GM21576 (cell line): ENCODE results near the gene CCNK.

Experiments
- ATAC-seq: cut with Tn5 transposase; IDR thresholded peaks from one replicate; pipeline ENCODE4 v1.9.1; 2021; ENCODE audit warnings: mild to moderate bottlenecking, moderate library complexity; ENCODE audit not compliant: unreplicated experiment

The CCNK gene

GRCh38 chr14:99480917-99481744 lies at the start of gene CCNK:
TSS of gene CCNK (plus strand) at chr14:99481409. CDS start at chr14:99492678, 11,269 bp downstream.
- peak; percentile 87 for ATAC-seq

- no peak for ATAC-seq
These were observed 49.2 kb upstream of the CCNK start for GRCh38 chr14:99431986-99432385.

DNA sequence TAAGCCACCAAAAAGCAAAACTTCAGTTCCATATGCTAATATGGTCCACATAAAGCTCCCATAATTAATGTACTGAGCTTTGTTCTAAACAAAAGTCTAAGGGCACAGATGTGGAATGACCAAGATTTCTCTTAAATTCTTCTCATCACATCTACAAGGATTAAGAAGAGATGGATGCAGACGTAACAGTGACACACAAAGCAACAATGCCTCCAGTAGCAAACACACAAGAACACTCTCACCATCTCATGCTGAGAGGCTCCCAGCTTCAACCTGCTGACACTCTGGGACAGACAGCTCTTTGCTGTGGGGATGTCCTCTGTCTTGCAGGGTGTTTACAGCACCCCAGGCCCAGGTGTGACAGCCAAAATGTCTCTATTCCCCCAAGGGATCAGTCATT lies 48.7 kb upstream of the CCNK start:
- ATAC-seq = no peak

DNA sequence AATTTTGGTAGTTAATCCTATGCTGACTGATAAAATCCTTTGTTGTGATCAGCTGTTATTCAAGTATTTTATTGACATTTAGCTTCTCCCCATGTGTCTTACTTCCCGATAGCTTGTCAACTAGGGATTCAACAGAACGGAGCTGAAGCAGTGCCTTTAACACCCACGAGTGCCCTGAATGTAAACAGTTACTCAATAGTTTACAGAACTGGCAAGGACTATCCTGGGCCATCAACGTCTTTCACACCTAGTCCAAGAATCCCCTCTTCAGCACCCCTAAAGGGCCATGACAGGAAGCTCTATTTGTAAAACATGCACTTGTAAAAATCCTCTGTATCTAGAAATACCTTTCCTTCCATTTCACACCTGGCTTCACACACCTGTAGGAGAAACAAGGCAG lies 45.9 kb upstream of the CCNK start:
- ATAC-seq = no peak

DNA sequence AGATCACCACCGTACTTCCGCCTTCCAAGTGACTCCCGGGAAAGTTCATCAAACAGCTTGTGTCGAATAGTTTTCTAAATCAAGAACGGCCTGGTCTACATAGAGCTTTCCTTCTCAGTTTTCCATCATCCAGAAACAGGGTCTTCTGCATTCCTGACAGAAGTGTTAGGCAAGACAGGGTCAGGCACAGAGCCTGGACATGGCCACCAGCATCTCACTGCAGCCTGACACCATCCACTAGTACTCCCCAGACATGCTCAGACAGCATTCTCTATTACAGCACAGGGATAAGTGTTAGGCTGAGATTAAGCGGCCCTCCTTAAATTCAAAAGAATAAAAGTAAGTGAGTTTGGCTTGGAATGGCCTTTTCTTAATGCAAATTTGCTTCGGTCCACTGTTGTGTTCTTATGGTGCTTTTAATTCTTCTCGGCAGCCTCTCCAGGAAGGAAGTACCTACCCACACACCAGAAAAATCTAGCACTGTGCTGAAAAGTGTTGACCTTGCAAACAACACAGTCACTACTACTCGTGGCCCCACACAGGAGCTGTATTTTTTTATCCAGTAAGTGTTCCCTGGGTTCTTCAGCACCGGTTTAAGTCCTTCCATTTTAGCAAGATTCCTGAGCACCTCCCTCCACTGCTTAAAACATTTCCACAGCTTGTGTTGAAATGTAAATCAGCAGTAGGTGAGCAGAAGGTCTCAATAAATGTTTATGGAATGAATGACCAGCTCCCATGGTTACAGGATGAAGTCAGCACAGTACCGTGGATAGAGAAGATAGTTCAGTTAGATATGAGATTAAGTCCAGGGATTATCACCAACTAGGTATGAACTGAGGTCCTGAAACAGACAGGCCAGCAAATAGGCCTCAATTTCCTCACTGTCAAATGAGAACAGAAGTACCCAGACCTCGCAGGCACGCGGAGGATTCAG lies 44.7 kb upstream of the CCNK start:
- ATAC-seq = no peak

- ATAC-seq = no peak
These were observed 43.5 kb upstream of the CCNK start for GRCh38 chr14:99437706-99438105.

DNA sequence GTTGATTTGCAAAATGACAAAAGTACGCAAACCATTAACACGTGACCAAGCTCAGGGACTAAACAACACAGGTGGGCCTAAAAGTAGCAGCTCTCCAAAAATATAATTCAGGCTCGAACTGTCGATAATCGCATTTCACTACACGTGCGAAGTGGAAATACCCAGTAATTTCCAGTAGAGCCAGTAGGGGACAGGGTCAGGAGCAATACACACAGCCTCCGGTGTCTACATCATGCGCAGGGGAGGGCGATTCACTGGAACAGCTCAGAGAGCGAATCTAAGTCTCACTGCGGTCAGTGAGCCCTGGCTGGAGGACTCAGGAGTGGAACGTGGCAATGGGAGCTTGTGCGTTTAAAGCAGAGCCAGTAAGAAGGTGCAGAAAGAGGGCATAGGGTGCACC lies 40.9 kb upstream of the CCNK start:
- no peak for ATAC-seq

GRCh38 chr14:99441157-99441870 lies 39.9 kb upstream of the CCNK start:
- no peak for ATAC-seq

DNA sequence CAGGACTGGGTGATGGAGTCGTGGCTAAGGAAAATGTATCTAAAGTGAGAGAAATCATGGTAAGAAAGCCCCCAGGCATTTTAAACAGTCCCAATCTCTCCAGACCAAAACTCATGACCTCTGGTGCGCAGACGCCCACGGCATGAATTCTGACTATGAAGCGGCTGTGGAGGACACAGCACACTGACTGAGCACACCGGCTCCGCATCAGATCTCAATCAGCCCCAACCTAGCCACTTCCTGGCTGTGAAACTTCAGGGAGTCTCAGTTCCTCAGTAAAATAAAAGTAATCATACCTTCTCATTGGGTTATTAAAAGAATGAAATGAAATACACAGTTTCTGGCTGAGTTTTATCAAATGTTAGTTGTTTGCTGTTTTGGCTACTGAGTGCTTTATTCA lies 39.3 kb upstream of the CCNK start:
- ATAC-seq = no peak

DNA sequence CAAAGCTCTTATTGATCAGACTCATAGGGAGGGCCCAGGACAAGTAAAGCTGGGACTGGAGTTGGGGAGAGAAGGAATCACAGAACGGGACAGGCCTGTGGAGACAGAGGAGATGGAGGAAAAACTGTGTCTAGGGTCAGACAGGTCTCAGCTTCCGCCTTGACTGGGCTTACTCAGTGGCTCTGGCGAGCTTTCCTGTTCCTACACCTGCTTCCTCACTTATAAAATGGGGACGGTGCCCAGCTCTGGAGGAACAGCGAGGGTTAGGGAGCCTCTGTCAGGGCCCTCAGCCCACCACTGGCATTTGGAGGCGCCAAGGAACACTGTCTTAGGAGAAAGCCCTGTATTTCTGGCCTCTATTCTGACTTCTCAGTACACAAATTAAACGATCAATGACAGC lies 35.3 kb upstream of the CCNK start:
- no peak for ATAC-seq

DNA sequence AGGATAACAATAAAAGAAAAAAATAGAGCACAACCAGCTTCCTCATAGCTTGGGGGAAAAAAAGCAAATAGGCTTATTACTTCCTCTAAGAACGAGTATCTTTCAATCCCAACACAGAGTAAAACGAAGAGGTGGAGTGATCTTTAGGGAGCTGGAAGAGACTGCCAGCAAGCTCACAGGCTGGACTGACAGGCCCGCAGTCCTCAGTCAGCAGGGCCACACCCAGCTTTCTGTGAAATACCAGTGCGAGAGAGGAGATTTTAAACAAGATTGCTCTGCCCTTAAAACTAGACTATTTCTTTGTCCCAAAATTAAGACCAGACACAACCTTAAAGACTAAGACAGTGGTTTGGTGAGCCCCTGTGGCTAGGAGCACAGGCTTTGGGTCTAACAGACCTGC lies 33.5 kb upstream of the CCNK start:
- ATAC-seq = no peak

GRCh38 chr14:99450266-99450665 lies 30.9 kb upstream of the CCNK start:
- no peak for ATAC-seq

GRCh38 chr14:99451234-99451633 lies 30.0 kb upstream of the CCNK start:
- ATAC-seq = no peak

- ATAC-seq = no peak
These were observed 28.2 kb upstream of the CCNK start for GRCh38 chr14:99452968-99453367.

DNA sequence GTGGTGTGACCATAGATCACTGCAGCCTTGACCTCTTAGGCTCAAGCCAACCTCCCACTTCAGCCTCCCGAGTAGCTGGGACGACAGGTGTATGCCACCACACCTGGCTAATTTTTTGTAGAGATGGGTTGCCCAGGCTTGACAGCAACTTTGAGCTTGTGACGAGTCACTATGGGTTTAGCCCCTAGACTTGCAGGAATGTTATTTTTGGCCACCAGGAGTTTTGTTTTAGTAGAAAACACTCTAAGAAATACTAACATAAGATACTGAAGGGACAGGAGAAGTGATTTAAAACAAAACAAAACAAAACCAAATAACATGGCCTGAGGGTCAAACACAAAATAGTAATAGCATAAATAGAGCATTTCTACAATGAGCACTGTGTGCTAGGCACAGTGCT lies 27.0 kb upstream of the CCNK start:
- no peak for ATAC-seq

DNA sequence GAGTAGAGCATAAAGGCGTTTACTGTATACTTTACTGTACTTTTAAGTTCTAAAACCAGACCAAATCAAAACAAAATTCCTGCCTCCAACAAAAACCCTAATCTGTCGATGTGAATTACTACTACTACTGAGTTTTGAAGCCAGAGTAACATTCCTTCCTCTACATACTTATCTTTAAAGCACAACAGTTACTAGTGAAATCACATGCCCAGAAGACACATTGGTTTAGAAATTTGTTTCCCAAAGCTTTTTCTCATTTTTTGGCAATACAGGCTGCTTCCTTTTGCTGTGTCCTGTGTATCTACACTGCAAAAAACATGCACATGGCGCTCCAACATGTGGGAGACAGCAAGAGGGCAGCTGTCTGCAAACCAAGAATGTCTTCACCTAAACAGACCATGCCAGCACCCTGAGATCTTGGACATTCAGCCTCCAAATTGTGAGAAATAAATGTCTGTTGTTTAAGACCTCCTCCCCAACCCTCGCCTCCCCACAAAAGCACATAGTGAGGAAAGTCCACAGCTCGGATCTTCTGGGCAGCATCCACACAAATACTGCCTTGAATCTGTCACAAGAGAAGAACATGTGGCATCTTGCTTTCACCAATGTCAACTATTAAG lies 21.6 kb upstream of the CCNK start:
- ATAC-seq = no peak

GRCh38 chr14:99460793-99461192 lies 20.4 kb upstream of the CCNK start:
- ATAC-seq = no peak

DNA sequence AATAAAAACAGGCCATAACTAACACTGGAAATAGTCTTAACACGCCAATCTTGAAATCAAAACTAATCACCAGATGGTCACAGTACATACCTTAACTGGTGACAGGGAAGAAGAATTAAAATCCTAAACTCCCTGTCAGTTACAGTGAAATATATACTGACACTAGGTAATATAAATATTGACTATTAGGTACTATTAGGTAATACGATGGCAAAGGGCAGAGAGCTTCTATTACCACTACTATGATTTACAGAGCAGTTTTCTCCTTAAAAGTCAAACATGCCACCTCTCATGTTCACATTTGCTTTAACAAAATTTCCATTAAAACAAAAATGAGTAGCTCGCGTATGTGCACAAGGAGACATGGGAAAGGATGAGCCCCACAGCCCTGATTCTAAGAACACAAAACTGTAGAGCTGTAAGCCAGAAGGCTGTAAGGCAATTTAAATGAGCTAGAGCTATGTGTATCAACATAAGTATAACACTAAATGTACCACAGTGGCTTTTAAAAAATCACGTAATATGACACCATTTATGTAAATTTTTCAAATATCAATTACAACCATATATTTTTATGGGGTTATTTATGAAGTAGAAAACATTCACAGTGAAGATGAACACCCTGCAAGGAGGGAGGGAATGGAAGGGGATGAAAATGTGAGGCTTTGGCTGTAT lies 19.7 kb upstream of the CCNK start:
- no peak for ATAC-seq

DNA sequence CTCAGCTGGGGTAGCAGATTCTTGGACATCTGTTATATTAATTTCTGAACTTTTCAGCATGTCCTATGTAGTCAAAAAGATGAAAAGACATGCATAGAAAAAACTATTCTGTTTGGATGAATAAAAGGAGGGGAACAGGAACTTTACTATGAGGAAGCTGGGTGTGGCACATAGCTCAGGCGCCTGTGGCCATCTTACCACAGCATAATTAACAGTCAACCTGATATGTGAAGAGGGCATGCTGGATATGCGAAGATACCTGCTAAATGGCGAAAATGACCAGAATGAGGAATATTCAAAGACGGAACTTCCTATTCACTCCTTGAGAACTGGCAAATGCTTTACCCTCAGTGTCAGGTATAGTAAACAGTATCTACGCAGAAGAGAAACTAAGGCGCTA lies 19.0 kb upstream of the CCNK start:
- no peak for ATAC-seq

- no peak for ATAC-seq
These were observed 17.2 kb upstream of the CCNK start for GRCh38 chr14:99463974-99464373.
